ENCODE data around the gene ATP2C2.

ATP2C2 gene

GRCh38 chr16:84458606-84459532, 90.5 kb downstream of the ATP2C2 start:
- DNase-seq: no peak

- DNase-seq: no peak
Measured at GRCh38 chr16:84459533-84459894, 91.2 kb downstream of the ATP2C2 start.

GRCh38 chr16:84459941-84460405, 91.6 kb downstream of the ATP2C2 start:
- DNase-seq: no peak

- no peak for DNase-seq
Measured at GRCh38 chr16:84460406-84461028, 92.2 kb downstream of the ATP2C2 start.

- DNase-seq: no peak
Measured at GRCh38 chr16:84461029-84461412, 92.7 kb downstream of the ATP2C2 start.

- no peak for DNase-seq
Measured at GRCh38 chr16:84461413-84462295, 93.3 kb downstream of the ATP2C2 start.

GRCh38 chr16:84462296-84463210, 94.2 kb downstream of the ATP2C2 start:
- no peak for DNase-seq

- no peak for DNase-seq
Measured at GRCh38 chr16:84463221-84463620, 94.9 kb downstream of the ATP2C2 start.

- DNase-seq: no peak
Measured at GRCh38 chr16:84464116-84464515, 95.8 kb downstream of the ATP2C2 start.

- DNase-seq: no peak
Measured at GRCh38 chr16:84465154-84465553, 96.8 kb downstream of the ATP2C2 start.

GRCh38 chr16:84466692-84467091, 98.4 kb downstream of the ATP2C2 start:
- no peak for DNase-seq

GRCh38 chr16:84467256-84467655, 98.9 kb downstream of the ATP2C2 start:
- DNase-seq: no peak

- no peak for DNase-seq
Measured at GRCh38 chr16:84467709-84468108, 99.4 kb downstream of the ATP2C2 start.

- no peak for DNase-seq
Measured at GRCh38 chr16:84471316-84471715, 103.0 kb downstream of the ATP2C2 start.

- no peak for DNase-seq
Measured at GRCh38 chr16:84471966-84472365, 103.6 kb downstream of the ATP2C2 start.

GRCh38 chr16:84475643-84476240, 107.4 kb downstream of the ATP2C2 start:
- no peak for DNase-seq

- DNase-seq: no peak
Measured at GRCh38 chr16:84476401-84476800, 108.1 kb downstream of the ATP2C2 start.

- no peak for DNase-seq
Measured at GRCh38 chr16:84477661-84478060, 109.3 kb downstream of the ATP2C2 start.

- DNase-seq: no peak
Measured at GRCh38 chr16:84478172-84478947, 110.0 kb downstream of the ATP2C2 start.

GRCh38 chr16:84479716-84480450, 111.5 kb downstream of the ATP2C2 start:
- no peak for DNase-seq

Data from activated naive CD4-positive, alpha-beta T cell treated with Interleukin-2 at 50 U/mL for 16 hours (primary cell).